Mesenchymal stem cell (in vitro differentiated cells and primary cell): Measurements from ENCODE around the gene DDT.

Experiments
- DNase-seq: peaks from one replicate; pipeline ENCODE4 v3.0.0-alpha.2; 2013
- H2AFZ ChIP-seq: one replicate; pipeline ENCODE4 v1.6.1; 2013; ENCODE audit warnings: low read depth, mild to moderate bottlenecking, control low read depth, inconsistent platforms, low read length, moderate library complexity
- H2AK5ac ChIP-seq: 2 replicates; pipeline ENCODE4 v1.6.1; 2013; ENCODE audit warnings: low read length, moderate library complexity, mild to moderate bottlenecking, inconsistent platforms; ENCODE audit not compliant: severe bottlenecking
- H2BK120ac ChIP-seq: one replicate; pipeline ENCODE4 v1.6.1; 2013; ENCODE audit warnings: low read depth, mild to moderate bottlenecking, inconsistent platforms, low read length, moderate library complexity
- H2BK12ac ChIP-seq, 2 experiments: one replicate each; pipeline ENCODE4 v1.6.1; 2013; ENCODE audit warnings: inconsistent platforms in 2 of 2, low read length in 2 of 2, mild to moderate bottlenecking in 2 of 2, moderate library complexity in 2 of 2, control low read depth in 1 of 2
- H2BK15ac ChIP-seq: one replicate; pipeline ENCODE4 v1.6.1; 2013; ENCODE audit warnings: mild to moderate bottlenecking, low read depth, inconsistent platforms; ENCODE audit not compliant: poor library complexity, severe bottlenecking
- H2BK5ac ChIP-seq: 2 replicates; pipeline ENCODE4 v1.6.1; 2013; ENCODE audit warnings: low read depth, mild to moderate bottlenecking, low read length, control low read depth, inconsistent platforms; ENCODE audit not compliant: poor library complexity, severe bottlenecking
- H3K14ac ChIP-seq, 2 experiments: one replicate each; pipeline ENCODE4 v1.6.1; 2013; ENCODE audit warnings: inconsistent platforms in 2 of 2, low read length in 2 of 2, control low read depth in 1 of 2, mild to moderate bottlenecking in 1 of 2, moderate library complexity in 1 of 2
- H3K18ac ChIP-seq, 2 experiments: one replicate each; pipeline ENCODE4 v1.6.1; 2013; ENCODE audit warnings: inconsistent platforms in 2 of 2, low read length in 2 of 2, control low read depth in 1 of 2, low read depth in 1 of 2, mild to moderate bottlenecking in 1 of 2
- H3K23ac ChIP-seq, 2 experiments: one replicate each; pipeline ENCODE4 v1.6.1; 2013; ENCODE audit warnings: inconsistent platforms in 2 of 2, low read length in 2 of 2, mild to moderate bottlenecking in 2 of 2, moderate library complexity in 2 of 2, control low read depth in 1 of 2
- H3K27ac ChIP-seq: 2 replicates; pipeline ENCODE4 v1.5.1; 2013; ENCODE audit warnings: mild to moderate bottlenecking, moderate library complexity, low read length, control low read depth, inconsistent platforms; ENCODE audit not compliant: poor library complexity, severe bottlenecking
- H3K27me3 ChIP-seq, 2 experiments: 2 replicates each; pipeline versions ENCODE4 v1.6.1 to v1.7.0; 2013; ENCODE audit warnings: low read length in 2 of 2, mild to moderate bottlenecking in 2 of 2, moderate library complexity in 2 of 2, control low read depth in 1 of 2, inconsistent platforms in 1 of 2; ENCODE audit not compliant: control insufficient read depth in 1 of 2, insufficient read depth in 1 of 2
- H3K36me3 ChIP-seq, 2 experiments: 2 replicates each; pipeline versions ENCODE4 v1.6.1 to v1.7.0; 2013; ENCODE audit warnings: low read length in 2 of 2, control low read depth in 1 of 2, inconsistent platforms in 1 of 2, low read depth in 1 of 2, mild to moderate bottlenecking in 1 of 2; ENCODE audit not compliant: insufficient read depth in 2 of 2, control insufficient read depth in 1 of 2
- H3K4ac ChIP-seq, 2 experiments: one replicate each; pipeline ENCODE4 v1.6.1; 2013; ENCODE audit warnings: inconsistent platforms in 2 of 2, low read length in 2 of 2, mild to moderate bottlenecking in 2 of 2, moderate library complexity in 2 of 2, control low read depth in 1 of 2, low read depth in 1 of 2
- H3K4me1 ChIP-seq: 2 replicates; pipeline ENCODE4 v1.6.1; 2013; ENCODE audit warnings: low read depth, low read length, control low read depth; ENCODE audit not compliant: control insufficient read depth, insufficient read depth
- H3K4me2 ChIP-seq: 2 replicates; pipeline ENCODE4 v1.6.1; 2013; ENCODE audit warnings: low read length, mild to moderate bottlenecking, inconsistent platforms; ENCODE audit not compliant: poor library complexity, severe bottlenecking
- H3K4me3 ChIP-seq, 2 experiments: 2 replicates each; pipeline versions ENCODE4 v1.5.1 to v1.7.0; 2013; ENCODE audit warnings: low read length in 2 of 2, mild to moderate bottlenecking in 2 of 2, control low read depth in 1 of 2, low read depth in 1 of 2; ENCODE audit not compliant: insufficient read depth in 1 of 2
- H3K79me1 ChIP-seq: replicated peaks from 2 replicates; pipeline ENCODE4 v1.6.1; 2013; ENCODE audit warnings: mild to moderate bottlenecking, control low read depth, low read length, inconsistent platforms; ENCODE audit not compliant: poor library complexity, severe bottlenecking
- H3K9ac ChIP-seq: 2 replicates; pipeline ENCODE4 v1.7.0; 2013; ENCODE audit warnings: mild to moderate bottlenecking, low read length, moderate library complexity
- H3K9me3 ChIP-seq: 2 replicates; pipeline ENCODE4 v1.7.0; 2013; ENCODE audit warnings: mild to moderate bottlenecking, low read length; ENCODE audit not compliant: control insufficient read depth
- H4K8ac ChIP-seq: one replicate; pipeline ENCODE4 v1.6.1; 2013; ENCODE audit warnings: inconsistent platforms, mild to moderate bottlenecking, low read length, moderate library complexity
- H4K91ac ChIP-seq: one replicate; pipeline ENCODE4 v1.6.1; 2013; ENCODE audit warnings: mild to moderate bottlenecking, low read length, inconsistent platforms
- WGBS: methylation state at CpG from one replicate; pipeline ENCODE4 v1.1.7; 2013; ENCODE audit warnings: mixed read lengths; 5-methylcytosine and 5-hydroxymethylcytosine counted together

Gene DDT

GRCh38 chr22:24011735-24012068 is 37.5 kb upstream of the DDT start:
- Histone ChIP-seq H2BK12ac (peak overlapping the region in 1 of 2 experiments; percentile 29), H2BK15ac (peak overlapping the region; percentile 70), H3K4me1 (peaks cover 2% of the 10 kb centered on the region), H2BK120ac (no peak overlapping the region), H4K8ac (no peak overlapping the region), H3K4me3 (peak overlapping the region; percentile 69 to 99), H3K14ac (no peak overlapping the region), H3K27me3 (peaks cover 0 to 3% of the 10 kb centered on the region in 2 experiments), H3K9ac (peak overlapping the region; percentile 97), H2BK5ac (no peak overlapping the region), H2AFZ (peak overlapping the region; percentile 20), H4K91ac (no peak overlapping the region), H3K9me3 (no peaks in the 10 kb centered on the region), H3K79me1 (peaks cover 7% of the 10 kb centered on the region), H3K23ac (peak overlapping the region in 1 of 2 experiments; percentile 23), H3K27ac (no peak overlapping the region), H3K4ac (peak overlapping the region in 1 of 2 experiments; percentile 2), H2AK5ac (no peak overlapping the region), H3K4me2 (peak overlapping the region; percentile 82), H3K36me3 (no peaks in the 10 kb centered on the region), H3K18ac (peak overlapping the region in 1 of 2 experiments; percentile 86)
- no peak for DNase-seq
- WGBS = under 1% methylated on average over 9 of the region's 10 CpGs

- no peak for DNase-seq
- Histone ChIP-seq H3K23ac (no peak overlapping the region), H2BK120ac (no peak overlapping the region), H3K14ac (no peak overlapping the region), H3K4me1 (peaks cover 2% of the 10 kb centered on the region), H3K4ac (no peak overlapping the region), H3K27ac (no peak overlapping the region), H3K79me1 (peaks cover 5% of the 10 kb centered on the region), H3K9me3 (no peaks in the 10 kb centered on the region), H2AFZ (no peak overlapping the region), H3K4me3 (no peak overlapping the region), H4K91ac (no peak overlapping the region), H3K27me3 (peaks cover 0 to 3% of the 10 kb centered on the region in 2 experiments), H2BK15ac (no peak overlapping the region), H2BK12ac (no peak overlapping the region), H4K8ac (no peak overlapping the region), H3K36me3 (no peaks in the 10 kb centered on the region), H2BK5ac (no peak overlapping the region), H3K9ac (no peak overlapping the region), H2AK5ac (no peak overlapping the region), H3K18ac (no peak overlapping the region), H3K4me2 (no peak overlapping the region)
- WGBS = 91% methylated on average over 2 of the region's 2 CpGs
Measured at GRCh38 chr22:24010018-24010391, 35.8 kb upstream of the DDT start.

- Histone ChIP-seq H3K9me3 (no peaks in the 10 kb centered on the region), H2BK5ac (no peak overlapping the region), H3K18ac (no peak overlapping the region), H3K4me2 (no peak overlapping the region), H3K4ac (no peak overlapping the region), H2AFZ (no peak overlapping the region), H2BK120ac (no peak overlapping the region), H3K23ac (no peak overlapping the region), H2BK12ac (no peak overlapping the region), H4K91ac (no peak overlapping the region), H2BK15ac (peak overlapping the region; percentile 88), H3K27ac (no peak overlapping the region), H3K4me3 (no peak overlapping the region), H3K4me1 (peaks cover 2% of the 10 kb centered on the region), H4K8ac (no peak overlapping the region), H2AK5ac (no peak overlapping the region), H3K14ac (no peak overlapping the region), H3K36me3 (no peaks in the 10 kb centered on the region), H3K9ac (no peak overlapping the region), H3K27me3 (peaks cover 0 to 3% of the 10 kb centered on the region in 2 experiments), H3K79me1 (peaks cover 5% of the 10 kb centered on the region)
- no peak for DNase-seq
- WGBS = 87% methylated on average over 7 of the region's 7 CpGs
Measured at GRCh38 chr22:24009227-24010017, 35.2 kb upstream of the DDT start.

- H2AK5ac ChIP-seq = no peak overlapping the region
- WGBS = 96% methylated on average over 4 of the region's 6 CpGs
- H4K8ac ChIP-seq = no peak overlapping the region
- no peak overlapping the region for H3K18ac ChIP-seq
- H2BK12ac ChIP-seq = no peak overlapping the region
- H3K36me3 ChIP-seq = no peaks in the 10 kb centered on the region
- no peak overlapping the region for H3K4ac ChIP-seq
- DNase-seq = no peak
- no peak overlapping the region for H3K27ac ChIP-seq
- H3K4me2 ChIP-seq = no peak overlapping the region
- H2BK120ac ChIP-seq = no peak overlapping the region
- no peak overlapping the region for H4K91ac ChIP-seq
- no peak overlapping the region for H2AFZ ChIP-seq
- no peaks in the 10 kb centered on the region for H3K9me3 ChIP-seq
- H3K79me1 ChIP-seq = peaks cover 5% of the 10 kb centered on the region
- peaks cover 4 to 7% of the 10 kb centered on the region in 2 experiments for H3K27me3 ChIP-seq
- H2BK5ac ChIP-seq = no peak overlapping the region
- no peak overlapping the region for H2BK15ac ChIP-seq
- no peak overlapping the region for H3K9ac ChIP-seq
- H3K4me1 ChIP-seq = peaks cover 2% of the 10 kb centered on the region
- H3K23ac ChIP-seq = no peak overlapping the region
- no peak overlapping the region for H3K4me3 ChIP-seq
- no peak overlapping the region for H3K14ac ChIP-seq
Measured at GRCh38 chr22:24008381-24009226, 34.4 kb upstream of the DDT start.
